HG03135 (cell line): ENCODE results near the gene SYNPO2L.

Experiments
- ATAC-seq: cut with Tn5 transposase; IDR thresholded peaks from one replicate; pipeline ENCODE4 v1.9.1; 2021; ENCODE audit warnings: mild to moderate bottlenecking, moderate library complexity; ENCODE audit not compliant: unreplicated experiment

The SYNPO2L gene

GRCh38 chr10:73650537-73651331, 5.1 kb downstream of the SYNPO2L start:
- ATAC-seq, result no peak

GRCh38 chr10:73649876-73650536, 5.8 kb downstream of the SYNPO2L start:
- ATAC-seq, result no peak

GRCh38 chr10:73648975-73649829, 6.6 kb downstream of the SYNPO2L start:
- no peak for ATAC-seq

GRCh38 chr10:73647875-73648651, 7.8 kb downstream of the SYNPO2L start:
- no peak for ATAC-seq

GRCh38 chr10:73647211-73647874, 8.5 kb downstream of the SYNPO2L start:
- no peak for ATAC-seq

- no peak for ATAC-seq
These were observed 9.2 kb downstream of the SYNPO2L start for GRCh38 chr10:73646598-73647041.

- ATAC-seq, result no peak
These were observed 10.6 kb downstream of the SYNPO2L start for GRCh38 chr10:73645251-73645650.

GRCh38 chr10:73644767-73645166, 11.1 kb downstream of the SYNPO2L start:
- no peak for ATAC-seq

GRCh38 chr10:73644015-73644743, 11.7 kb downstream of the SYNPO2L start:
- no peak for ATAC-seq

GRCh38 chr10:73643362-73643761, 12.5 kb downstream of the SYNPO2L start:
- ATAC-seq, result no peak

GRCh38 chr10:73641328-73642060, 14.3 kb downstream of the SYNPO2L start, which contains the start of gene MYOZ1:
TSS of gene MYOZ1 (minus strand) at chr10:73641474. CDS start at chr10:73640017, 1,457 bp downstream.
- no peak for ATAC-seq

GRCh38 chr10:73639286-73639685, 16.5 kb downstream of the SYNPO2L start:
- ATAC-seq, result no peak

GRCh38 chr10:73635781-73636180, 20.0 kb downstream of the SYNPO2L start:
- ATAC-seq, result no peak

GRCh38 chr10:73634421-73634820, 21.4 kb downstream of the SYNPO2L start:
- no peak for ATAC-seq

GRCh38 chr10:73629165-73629564, 26.7 kb downstream of the SYNPO2L start:
- no peak for ATAC-seq

- ATAC-seq, result no peak
These were observed 27.4 kb downstream of the SYNPO2L start for GRCh38 chr10:73628405-73628804.

GRCh38 chr10:73627300-73627699, 28.5 kb downstream of the SYNPO2L start:
- no peak for ATAC-seq

- ATAC-seq, result peak; percentile 92
These were observed 29.7 kb downstream of the SYNPO2L start for GRCh38 chr10:73625884-73626752.
